IPS DF 19.7 (cell line): Measurements from ENCODE around the gene ATP1A4.

Experiments
- DNase-seq: peaks from one replicate; pipeline ENCODE4 v3.0.0-alpha.2; 2013; ENCODE audit warnings: low read depth, low spot score

The ATP1A4 gene

GRCh38 chr1:160144921-160145320 lies 6.5 kb upstream of the ATP1A4 start:
- no peak for DNase-seq

DNA sequence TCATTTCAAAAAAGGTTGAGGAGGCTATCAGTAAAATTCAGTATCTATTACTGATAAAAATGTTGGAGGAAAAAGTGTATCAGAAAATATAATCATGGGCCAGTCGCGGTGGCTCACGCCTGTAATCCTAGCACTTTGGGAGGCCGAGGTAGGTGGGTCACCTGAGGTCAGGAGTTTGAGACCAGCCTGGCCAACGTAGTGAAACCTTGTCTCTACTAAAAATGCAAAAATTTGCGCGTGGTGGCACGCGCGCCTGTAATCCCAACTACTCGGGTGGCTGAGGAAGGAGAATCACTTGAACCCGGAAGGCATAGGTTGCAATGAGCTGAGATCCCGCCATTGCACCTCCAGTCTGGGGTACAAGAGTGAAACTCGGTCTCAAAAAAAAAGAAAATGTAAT lies 5.3 kb upstream of the ATP1A4 start:
- no peak for DNase-seq

- DNase-seq: no peak
These were observed 3.3 kb upstream of the ATP1A4 start for GRCh38 chr1:160148121-160148520.

- no peak for DNase-seq
These were observed 2.2 kb upstream of the ATP1A4 start for GRCh38 chr1:160149233-160149632.

- DNase-seq: no peak
These were observed 1.7 kb upstream of the ATP1A4 start for GRCh38 chr1:160149716-160150115.

DNA sequence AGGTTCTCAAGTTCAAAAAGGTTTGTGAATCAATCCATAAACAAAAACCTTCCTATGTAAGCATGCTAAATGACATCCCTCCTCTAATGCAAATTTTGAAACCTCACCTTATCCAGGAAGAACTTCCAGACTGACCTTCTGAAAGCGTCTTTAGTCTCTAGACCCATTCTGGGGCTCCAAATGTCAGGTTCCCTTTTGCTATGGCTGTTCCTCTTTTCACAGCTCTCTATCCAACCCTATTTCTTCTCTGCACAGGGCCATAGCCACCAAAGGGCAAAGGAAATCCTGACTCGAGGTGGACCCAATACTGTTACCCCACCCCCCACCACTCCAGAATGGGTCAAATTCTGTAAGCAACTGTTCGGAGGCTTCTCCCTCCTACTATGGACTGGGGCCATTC lies 3.4 kb downstream of the ATP1A4 start:
- DNase-seq: no peak

DNA sequence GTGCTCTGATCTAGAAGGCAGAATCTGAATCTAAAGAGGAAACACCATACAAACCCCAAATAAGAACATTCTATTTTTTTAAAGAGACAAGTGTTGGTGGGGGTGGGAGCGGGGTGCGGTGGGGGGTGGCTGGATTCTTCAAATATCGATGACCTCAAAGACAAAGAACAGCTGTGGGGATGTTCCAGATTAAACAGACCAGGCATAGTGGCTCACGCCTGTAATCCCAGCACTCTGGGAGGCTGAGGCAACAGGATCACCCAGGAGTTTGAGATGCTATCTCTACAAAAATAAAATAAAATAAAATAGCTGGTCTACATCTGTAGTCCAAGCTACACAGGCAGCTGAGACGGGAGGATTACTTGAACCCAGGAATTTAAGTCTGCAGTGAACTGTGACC lies 5.0 kb downstream of the ATP1A4 start:
- DNase-seq: no peak

GRCh38 chr1:160157174-160157573 lies 5.8 kb downstream of the ATP1A4 start:
- DNase-seq: no peak

DNA sequence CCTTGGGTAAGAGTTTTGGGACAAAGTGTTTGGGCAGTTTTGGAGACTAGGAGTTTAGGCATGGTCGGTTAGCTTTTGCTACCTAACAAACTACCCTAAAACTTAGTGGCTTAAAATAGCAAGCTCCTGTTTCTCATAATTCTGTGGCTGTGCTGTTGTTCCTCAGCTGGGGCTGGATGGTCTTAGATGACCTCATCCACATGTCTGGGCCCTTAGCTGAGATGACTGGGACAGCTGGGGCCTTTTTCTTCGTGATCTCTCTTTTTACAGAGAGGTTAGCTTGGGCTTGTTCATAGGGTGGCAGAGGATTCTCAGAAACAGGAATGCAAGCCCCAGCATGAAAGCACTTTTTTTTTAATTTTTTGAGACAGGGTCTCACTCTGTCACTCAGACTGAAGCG lies 6.6 kb downstream of the ATP1A4 start:
- no peak for DNase-seq

GRCh38 chr1:160158534-160158933 lies 7.1 kb downstream of the ATP1A4 start:
- no peak for DNase-seq

DNA sequence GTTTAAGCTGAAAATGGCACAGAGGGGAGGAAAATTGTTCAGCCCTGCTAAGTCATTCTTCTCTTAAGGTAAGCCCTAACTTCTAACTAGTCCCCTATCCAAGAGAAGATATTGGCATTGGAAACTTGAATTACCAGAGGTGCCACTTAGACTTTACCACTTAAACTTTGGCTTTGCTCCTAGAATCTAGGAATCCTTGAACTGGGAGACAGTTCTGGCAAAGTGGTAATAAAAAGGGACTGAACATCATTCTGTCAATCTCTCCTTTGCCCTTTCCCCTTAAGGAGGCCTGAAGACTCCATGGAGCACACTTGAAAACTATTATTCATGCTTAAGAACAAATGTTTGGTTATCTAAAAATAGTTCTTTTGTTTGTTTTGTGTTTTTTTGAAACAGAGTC lies 8.4 kb downstream of the ATP1A4 start:
- no peak for DNase-seq

- DNase-seq: peak; percentile 65
These were observed 10.7 kb downstream of the ATP1A4 start for GRCh38 chr1:160161965-160162705.

GRCh38 chr1:160162931-160163330 lies 11.5 kb downstream of the ATP1A4 start:
- no peak for DNase-seq

GRCh38 chr1:160163615-160164014 lies 12.2 kb downstream of the ATP1A4 start:
- no peak for DNase-seq

DNA sequence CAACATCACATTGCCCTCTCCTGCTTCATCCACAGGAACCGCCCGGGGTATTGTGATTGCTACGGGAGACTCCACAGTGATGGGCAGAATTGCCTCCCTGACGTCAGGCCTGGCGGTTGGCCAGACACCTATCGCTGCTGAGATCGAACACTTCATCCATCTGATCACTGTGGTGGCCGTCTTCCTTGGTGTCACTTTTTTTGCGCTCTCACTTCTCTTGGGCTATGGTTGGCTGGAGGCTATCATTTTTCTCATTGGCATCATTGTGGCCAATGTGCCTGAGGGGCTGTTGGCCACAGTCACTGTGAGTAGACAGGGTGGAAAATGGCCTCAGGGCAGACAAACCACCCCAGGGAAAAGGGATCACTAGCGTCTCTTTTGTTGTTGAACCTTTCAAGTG lies 12.7 kb downstream of the ATP1A4 start:
- DNase-seq: no peak

DNA sequence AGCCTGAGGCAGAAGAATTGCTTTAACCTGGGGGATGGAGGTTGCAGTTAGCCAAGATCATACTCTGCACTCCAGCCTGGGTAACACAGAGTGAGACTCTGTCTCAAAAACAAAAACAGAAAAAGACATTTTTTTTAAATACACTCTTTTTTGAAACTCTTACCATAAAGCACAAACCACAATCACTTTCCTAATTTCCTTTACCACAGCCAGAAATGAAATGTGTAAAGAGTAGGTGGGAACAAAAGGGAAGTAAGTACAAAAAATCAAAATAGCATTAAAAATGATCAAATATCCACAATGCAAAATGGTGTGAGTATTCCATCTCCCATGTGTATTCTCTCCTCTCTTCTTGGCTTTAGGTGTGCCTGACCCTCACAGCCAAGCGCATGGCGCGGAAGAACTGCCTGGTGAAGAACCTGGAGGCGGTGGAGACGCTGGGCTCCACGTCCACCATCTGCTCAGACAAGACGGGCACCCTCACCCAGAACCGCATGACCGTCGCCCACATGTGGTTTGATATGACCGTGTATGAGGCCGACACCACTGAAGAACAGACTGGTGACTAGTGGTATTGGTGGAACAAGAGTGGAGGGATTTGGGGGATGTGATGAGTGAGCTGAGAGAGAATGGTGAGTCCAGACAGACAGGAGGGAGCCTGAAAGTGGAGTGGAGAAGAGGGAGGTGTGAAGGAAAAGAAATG lies 14.9 kb downstream of the ATP1A4 start:
- no peak for DNase-seq

DNA sequence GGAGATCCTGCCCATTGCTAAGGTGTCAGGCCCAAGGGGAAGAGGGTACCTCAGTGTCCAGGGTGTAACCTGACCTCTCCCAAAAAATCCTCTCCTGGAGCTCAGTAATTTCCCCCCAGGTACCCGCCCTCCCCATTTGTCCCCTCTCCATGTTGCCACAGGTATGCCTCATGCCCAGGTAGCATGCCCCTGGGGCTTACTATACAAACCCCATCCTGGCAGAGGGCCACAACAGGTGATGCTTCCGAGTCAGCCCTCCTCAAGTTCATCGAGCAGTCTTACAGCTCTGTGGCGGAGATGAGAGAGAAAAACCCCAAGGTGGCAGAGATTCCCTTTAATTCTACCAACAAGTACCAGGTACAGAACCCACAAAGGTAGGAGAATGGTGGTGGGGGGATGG lies 15.7 kb downstream of the ATP1A4 start:
- DNase-seq: no peak

GRCh38 chr1:160167580-160167979 lies 16.2 kb downstream of the ATP1A4 start:
- no peak for DNase-seq

GRCh38 chr1:160168016-160168415 lies 16.6 kb downstream of the ATP1A4 start:
- no peak for DNase-seq

DNA sequence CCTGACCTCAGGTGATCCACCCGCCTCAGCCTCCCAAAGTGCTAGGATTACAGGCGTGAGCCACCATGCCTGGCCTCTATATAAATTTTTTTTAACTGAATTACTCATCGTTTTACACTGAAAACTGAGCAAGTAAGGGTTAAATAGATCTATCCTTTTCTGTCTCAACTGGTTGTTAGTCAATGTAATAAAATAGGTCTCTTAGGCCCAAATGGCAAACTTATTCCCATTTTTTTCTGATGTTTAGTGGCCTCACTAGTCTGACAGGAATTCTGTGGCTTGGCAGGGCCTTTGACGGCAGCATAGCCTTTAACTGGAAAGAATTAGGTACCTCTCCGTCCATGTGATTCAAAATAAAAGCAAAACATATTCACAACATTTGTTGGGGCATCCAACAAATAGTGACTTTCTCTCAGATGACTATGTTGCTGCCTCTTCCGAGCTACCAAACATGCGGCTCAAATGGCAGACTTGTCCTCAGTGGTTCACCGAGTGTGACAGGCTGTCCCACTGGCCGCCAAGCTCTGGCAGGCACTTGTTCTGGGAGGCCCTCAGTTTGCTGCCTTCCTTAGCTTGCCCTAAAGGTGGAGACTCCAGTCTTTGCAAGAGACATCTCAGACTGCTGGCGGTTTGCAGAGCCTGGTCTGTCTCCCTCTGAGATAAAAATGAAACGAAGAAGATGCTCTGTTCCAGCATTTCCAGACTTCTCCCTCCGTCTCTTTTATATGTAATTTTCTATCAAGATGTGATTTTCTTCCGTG lies 17.4 kb downstream of the ATP1A4 start:
- DNase-seq: peak; percentile 54

DNA sequence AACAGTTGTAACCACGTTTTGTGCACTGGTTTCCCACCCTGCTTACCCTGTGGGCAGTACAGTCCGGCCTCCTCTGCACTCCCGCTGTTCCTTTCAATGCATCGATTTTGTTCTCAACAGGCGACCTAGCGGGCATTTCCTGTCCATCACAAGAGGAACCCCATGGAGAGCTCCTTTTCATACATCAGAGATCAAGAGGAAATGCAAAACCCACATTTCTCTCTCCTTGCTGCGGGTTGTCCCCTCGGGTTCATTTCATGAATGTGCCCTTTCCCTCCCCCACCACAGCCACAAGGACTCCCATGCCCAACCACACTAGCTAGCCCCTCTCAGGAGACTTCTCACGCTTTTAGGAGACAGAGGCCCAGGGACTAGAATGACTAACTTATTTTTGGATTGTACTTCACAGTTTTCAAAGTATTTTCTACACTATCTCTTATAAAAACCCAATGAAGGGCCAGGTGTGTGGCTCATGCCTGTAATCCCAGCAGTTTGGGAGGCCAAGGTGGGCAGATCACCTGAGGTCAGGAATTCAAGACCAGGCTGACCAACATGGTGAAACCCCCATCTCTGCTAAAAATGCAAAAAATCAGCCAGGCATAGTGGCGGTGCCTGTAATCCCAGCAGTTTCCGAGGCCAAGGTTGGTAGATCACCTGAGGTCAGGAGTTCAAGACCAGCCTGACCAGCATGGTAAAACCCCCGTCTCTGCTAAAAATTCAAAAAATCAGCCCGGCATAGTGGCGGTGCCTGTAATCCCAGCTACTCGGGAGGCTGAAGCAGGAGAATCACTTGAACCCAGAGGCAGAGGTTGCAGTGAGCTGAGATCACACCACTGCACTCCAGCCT lies 18.4 kb downstream of the ATP1A4 start:
- peak; percentile 98 for DNase-seq

DNA sequence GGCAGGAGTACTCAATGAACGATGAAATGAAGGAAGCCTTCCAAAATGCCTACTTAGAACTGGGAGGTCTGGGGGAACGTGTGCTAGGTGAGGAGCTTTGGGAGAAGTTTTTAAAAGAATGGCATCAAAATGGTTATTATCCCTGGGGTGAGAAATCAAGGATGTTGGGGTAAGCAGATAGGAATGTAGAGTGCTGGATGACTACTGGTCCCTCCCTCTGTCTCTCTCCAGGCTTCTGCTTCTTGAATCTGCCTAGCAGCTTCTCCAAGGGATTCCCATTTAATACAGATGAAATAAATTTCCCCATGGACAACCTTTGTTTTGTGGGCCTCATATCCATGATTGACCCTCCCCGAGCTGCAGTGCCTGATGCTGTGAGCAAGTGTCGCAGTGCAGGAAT lies 20.0 kb downstream of the ATP1A4 start:
- no peak for DNase-seq
